Epithelial cell of esophagus (primary cell): Measurements from ENCODE around the gene JADE1.

Experiments used
- DNase-seq: peaks from one replicate; pipeline ENCODE4 v3.0.0; 2010; ENCODE audit warnings: low read depth
- H3K4me3 ChIP-seq: 2 replicates; pipeline ENCODE4 v1.5.1; 2011; ENCODE audit warnings: mild to moderate bottlenecking, low read length, control low read depth
- CTCF ChIP-seq: IDR thresholded peaks from 2 replicates; pipeline ENCODE4 v1.5.1; 2011; ENCODE audit warnings: low read depth, mild to moderate bottlenecking, low read length, control low read depth, inconsistent platforms; ENCODE audit not compliant: insufficient read depth; ENCODE audit errors: missing control alignments

JADE1 gene

GRCh38 chr4:128809477-128810330 lies at the start of gene JADE1:
TSS of gene JADE1 (plus strand) at chr4:128809700. CDS start at chr4:128831759, 22,059 bp downstream.
- H3K4me3 ChIP-seq = peak within 1 kb of the TSS; percentile 76
- peak; percentile 58 for TF ChIP-seq CTCF
- peak; percentile 94 for DNase-seq

GRCh38 chr4:128766781-128767180 lies 42.7 kb upstream of the JADE1 start:
- H3K4me3 ChIP-seq = no peak overlapping the region
- no peak for DNase-seq
- no peak for TF ChIP-seq CTCF

DNA sequence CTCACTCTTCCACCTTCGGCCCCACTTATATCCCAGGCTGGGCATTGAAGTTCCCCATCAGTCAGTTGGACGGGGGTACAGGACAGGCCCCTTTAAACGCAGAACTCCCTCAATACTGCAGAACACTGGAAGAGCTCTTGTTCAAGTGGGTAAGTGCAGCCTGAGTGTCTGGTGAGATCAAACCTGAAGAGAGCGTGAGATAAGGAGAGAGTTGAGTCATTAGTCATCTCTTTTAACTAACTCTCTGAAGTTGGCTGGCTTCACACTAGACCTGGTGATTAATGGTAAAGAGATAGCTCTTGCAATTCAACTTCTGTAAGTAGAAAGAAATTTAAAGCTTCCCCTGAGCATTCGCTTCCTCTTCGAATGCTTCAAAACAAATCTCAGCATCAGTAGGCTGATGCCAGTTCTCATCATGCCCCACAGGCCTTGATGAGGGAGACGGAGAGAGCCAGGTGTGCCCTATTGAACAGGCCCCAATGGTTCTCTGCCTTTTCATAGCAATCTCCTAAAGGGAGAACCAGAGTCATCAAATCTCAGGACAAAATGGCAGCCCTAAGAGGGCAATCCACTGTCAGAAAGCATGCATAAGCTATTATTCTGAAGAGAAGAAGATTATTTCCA lies 41.0 kb upstream of the JADE1 start:
- TF ChIP-seq CTCF = no peak
- DNase-seq = peak; percentile 62

GRCh38 chr4:128769011-128769410 lies 40.5 kb upstream of the JADE1 start:
- no peak overlapping the region for H3K4me3 ChIP-seq
- no peak for TF ChIP-seq CTCF
- DNase-seq = no peak

More for the DNA sequence above, 41.0 kb upstream of the JADE1 start:
- H3K4me3 ChIP-seq = no peak overlapping the region

- no peak for DNase-seq
- no peak overlapping the region for H3K4me3 ChIP-seq
- TF ChIP-seq CTCF = no peak
These were observed 38.7 kb upstream of the JADE1 start for GRCh38 chr4:128770807-128771206.

DNA sequence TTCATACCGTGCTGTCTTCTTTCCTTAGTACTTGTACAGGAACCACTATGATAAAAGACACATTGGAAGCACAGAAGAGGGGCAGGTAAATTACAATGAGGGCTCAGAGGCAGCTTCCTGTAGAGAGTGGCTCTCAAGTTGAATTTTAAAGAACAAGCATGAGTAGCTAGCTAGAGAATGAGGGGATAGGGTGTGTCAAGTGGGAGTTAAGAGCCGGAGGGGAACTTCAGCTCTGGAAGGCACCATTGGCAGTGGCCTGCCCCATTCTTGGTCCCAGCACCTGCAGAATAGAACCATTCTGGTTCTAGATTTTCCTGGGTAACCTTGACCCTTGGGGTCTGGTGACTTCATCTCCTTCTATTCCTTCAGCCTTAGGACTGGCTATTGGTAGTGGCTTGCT lies 34.0 kb upstream of the JADE1 start:
- H3K4me3 ChIP-seq = no peak overlapping the region
- no peak for DNase-seq
- TF ChIP-seq CTCF = no peak
